OCI-LY1 (cell line): ENCODE measurements around the gene AKR1C2.
"Not testable (repeated sequence)": the region's sequence is repeated elsewhere in the genome, so short reads cannot be mapped to it uniquely, and the experiment has no call there.

Experiments used
- CTCF ChIP-seq: fragments of 200-600 bp; sonication (generic), shearing (Covaris generic); IDR thresholded peaks from 2 replicates; pipeline ENCODE4 v1.5.1; 2017; ENCODE audit warnings: mild to moderate bottlenecking, antibody characterized with exemption, low read length, moderate library complexity, mixed read lengths
- EZH2 ChIP-seq: fragments of 200-600 bp; sonication (generic), shearing (Covaris generic); IDR thresholded peaks from 2 replicates; pipeline ENCODE4 v1.8.0; 2017; ENCODE audit warnings: borderline replicate concordance, mixed run types, mild to moderate bottlenecking, antibody characterized with exemption, low read length, moderate library complexity, mixed read lengths

- TF ChIP-seq CTCF, EZH2: not testable (repeated sequence)
These were observed 6.4 kb upstream of the AKR1C2 start for GRCh38 chr10:5010043-5010442.
